Kidney tubule cell (primary cell): ENCODE data around the gene ABTB2.

Source experiments
- DNase-seq: peaks from one replicate; pipeline ENCODE4 v3.0.0-alpha.2; 2018; ENCODE audit warnings: low spot score

ABTB2 gene

DNA sequence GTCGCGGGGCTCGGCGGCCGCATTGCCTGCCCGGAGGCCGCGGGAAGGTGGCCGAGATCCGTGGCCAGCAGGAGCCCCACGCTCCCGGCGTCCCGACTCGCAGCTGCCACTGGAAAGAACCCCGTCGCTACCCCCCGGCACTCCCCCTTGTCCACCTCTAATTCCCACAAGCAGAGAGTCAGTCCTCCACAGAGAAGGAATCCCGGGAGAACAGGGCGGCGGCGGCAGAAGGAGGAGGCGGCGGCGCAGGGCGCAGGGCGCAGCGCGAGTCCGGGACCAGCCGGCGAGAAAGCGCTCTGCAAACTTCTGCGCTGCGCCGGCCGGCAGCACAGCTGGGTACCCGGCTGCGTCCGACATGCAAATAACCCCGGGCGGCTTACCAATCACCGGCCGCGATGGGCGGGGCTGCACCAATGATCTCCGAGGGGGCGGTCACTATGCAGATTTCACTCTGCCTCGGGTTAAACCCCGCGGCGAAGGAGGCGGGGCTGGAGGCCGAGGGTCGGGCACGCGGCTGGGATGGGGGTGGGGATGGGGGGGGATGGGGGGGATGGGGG lies at the start of gene ABTB2:
Gene ABTB2, minus strand, starts transcription at position 310 of the 557 bp plus-strand sequence.
- peak; percentile 98 for DNase-seq

GRCh38 chr11:34407121-34407813 lies 49.5 kb upstream of the ABTB2 start:
- no peak for DNase-seq

DNA sequence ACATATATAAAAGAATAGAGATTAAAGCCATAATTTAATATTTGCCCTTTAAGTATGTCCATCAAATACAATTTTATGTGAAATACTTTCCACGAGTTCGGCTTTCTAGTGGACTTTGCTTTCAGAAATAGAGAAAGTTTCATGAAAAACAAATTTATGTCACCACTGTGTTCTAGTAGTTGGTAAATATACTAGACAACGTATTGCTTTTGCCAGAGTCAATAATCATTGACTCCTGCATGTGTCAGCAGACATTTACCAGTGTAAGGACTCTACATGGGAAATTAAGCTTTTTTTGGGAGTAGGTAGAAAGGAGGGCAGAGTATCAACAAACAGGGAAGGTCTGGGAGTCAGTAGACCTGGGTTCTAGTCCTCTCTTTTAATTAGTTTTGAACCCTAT lies 48.6 kb upstream of the ABTB2 start:
- DNase-seq, result no peak

GRCh38 chr11:34405079-34405858 lies 47.5 kb upstream of the ABTB2 start:
- DNase-seq, result peak; percentile 22

GRCh38 chr11:34404280-34404679 lies 46.5 kb upstream of the ABTB2 start:
- DNase-seq, result no peak

DNA sequence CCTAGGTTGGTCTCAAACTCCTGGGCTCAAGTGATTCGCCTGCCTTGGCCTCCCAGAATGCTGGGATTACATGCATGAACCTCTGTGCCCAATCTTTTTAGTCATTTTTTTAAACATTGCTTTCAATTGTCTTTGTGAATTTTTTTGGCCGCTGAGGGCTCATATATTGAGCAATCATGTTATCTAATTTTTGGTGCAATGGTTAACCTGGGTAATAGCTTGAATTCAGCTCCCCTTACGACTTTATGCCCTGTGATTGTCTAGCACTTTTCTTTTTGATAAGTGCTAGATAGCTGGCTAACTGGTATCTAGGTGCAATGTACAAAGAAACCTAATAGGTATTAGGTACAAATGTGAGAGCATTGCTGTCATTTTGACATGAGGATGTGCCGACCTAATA lies 45.6 kb upstream of the ABTB2 start:
- no peak for DNase-seq

DNA sequence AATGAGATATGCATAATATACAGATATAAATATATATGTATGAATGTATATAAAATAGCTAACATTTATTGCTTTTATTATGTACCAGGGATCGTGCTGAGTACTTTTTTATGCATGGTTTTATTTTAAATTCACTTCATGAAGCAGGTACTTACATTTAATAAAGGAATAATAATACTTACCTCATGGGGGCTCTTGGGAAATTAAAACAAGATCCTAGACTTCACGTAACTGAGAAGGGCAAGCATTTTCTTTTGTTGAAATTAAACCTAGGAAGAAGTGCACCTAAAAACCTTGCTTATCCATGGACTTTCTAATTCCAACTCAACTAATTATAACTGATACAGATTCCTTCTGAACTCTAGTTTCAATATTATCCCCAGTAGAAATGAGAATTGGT lies 40.0 kb upstream of the ABTB2 start:
- no peak for DNase-seq

- DNase-seq, result no peak
Measured at GRCh38 chr11:34397120-34397519, 39.3 kb upstream of the ABTB2 start.

DNA sequence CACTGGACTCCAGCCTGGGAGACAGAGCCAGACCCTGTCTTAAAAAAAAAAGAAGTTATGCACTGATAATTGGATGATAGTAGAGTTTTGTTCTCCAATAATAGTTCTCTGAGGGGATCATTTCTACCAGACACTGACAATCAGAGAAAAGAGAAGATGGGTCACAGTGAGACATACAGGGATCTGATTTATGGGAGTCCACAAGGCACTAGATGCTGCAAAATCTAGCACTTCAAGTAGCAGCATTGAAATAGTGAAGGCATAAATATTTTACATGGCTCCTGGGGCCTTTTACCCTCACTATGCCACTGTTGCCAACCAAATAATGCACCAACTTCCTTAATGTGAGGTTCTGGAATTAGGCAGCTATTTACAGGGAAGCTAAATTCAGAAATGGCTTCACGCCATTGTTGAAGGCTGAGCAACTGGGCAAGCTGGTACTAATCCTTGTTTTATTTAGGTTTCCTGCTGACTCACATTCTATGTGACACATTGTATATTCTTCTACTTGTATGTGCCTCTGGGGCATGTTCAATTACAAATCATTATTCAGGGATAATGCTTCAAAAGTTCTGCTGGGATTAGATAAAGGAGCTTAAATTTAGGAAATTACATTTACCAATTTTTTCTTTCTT lies 38.2 kb upstream of the ABTB2 start:
- DNase-seq, result peak; percentile 61

GRCh38 chr11:34394771-34395300 lies 37.0 kb upstream of the ABTB2 start:
- no peak for DNase-seq

- DNase-seq, result peak; percentile 21
Measured at GRCh38 chr11:34387653-34388052, 29.8 kb upstream of the ABTB2 start.

DNA sequence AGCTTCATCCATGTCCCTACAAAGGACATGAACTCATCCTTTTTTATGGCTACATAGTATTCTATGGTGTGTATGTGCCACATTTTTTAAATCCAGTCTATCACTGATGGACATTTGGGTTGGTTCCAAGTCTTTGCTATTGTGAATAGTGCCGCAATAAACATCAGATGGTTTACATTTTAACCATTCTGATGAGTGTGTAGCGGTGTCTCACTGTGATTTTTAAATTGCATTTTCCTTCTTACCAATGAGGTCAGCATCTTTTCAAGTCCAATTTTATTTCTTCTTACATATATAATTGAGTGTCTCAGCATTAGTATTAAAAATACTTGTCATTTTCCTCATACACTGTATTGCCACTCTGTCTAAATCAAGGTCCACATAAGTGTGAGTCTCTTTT lies 28.5 kb upstream of the ABTB2 start:
- peak; percentile 47 for DNase-seq

GRCh38 chr11:34382532-34383276 lies 24.9 kb upstream of the ABTB2 start:
- DNase-seq, result no peak

- no peak for DNase-seq
Measured at GRCh38 chr11:34381775-34382174, 24.0 kb upstream of the ABTB2 start.

DNA sequence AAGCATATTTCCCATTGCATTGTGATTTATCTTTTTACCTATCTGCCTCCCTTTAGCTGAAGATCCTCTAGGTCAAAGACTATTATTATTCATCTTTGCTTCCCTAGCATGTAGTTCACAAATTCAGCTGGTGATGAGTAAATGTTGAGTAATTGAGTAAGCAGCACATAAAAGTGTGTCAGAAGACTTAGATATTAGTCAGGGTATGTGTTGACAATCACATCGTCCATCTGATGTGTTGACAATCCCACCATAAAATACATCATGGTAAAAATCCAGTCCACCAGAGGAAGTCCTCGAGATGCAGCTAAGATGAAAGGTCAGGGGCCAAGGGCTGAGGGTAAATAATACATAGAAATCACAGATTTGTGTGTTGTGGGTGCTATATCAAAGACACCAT lies 22.9 kb upstream of the ABTB2 start:
- DNase-seq, result peak; percentile 86

DNA sequence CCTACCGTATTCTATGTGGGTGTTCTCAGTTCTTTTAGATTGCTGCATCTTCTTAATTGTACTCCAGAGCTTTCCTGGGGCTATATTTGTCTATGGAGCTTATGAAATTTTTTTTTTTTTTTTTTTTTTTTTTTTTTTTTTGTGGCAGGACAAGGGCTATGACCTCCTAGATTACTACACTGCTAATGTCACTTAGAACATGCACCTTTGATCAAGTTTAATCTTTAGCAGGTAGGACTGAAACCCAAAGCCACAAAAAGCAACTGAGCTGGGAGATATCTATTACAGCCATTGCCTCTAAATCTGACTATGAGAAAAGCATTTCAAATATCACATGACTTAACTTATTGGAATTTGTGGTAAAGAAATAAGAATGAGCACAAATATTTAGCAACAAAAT lies 21.7 kb upstream of the ABTB2 start:
- no peak for DNase-seq

GRCh38 chr11:34379079-34379478 lies 21.3 kb upstream of the ABTB2 start:
- DNase-seq, result peak; percentile 34

GRCh38 chr11:34373727-34374126 lies 15.9 kb upstream of the ABTB2 start:
- no peak for DNase-seq

DNA sequence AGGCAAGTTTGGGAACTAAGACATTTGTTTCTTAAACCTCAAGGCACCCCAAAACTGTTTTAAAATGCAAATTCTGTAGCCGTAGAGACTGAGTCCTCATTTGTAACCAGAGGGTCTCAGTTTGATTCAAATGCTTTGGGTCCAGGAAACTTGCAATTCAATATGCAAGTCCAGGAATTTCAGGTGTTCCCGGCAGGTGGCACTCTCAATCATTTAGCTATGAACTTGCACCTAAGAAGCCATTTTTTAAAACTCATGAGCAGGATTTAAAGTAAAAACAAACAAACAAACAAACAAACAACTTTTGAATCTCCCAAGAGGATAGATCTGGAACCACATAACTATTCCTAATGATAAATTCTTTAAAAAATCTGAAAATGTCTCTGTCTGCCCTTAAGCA lies 8.7 kb upstream of the ABTB2 start:
- peak; percentile 62 for DNase-seq

GRCh38 chr11:34364102-34364501 lies 6.3 kb upstream of the ABTB2 start:
- peak; percentile 50 for DNase-seq

GRCh38 chr11:34363363-34364084 lies 5.7 kb upstream of the ABTB2 start:
- no peak for DNase-seq
